Measurements from ENCODE around the gene BRF1.

- TF ChIP-seq EZH2 (IDR thresholded peaks at IDR 0.05) (no peak), POLR2AphosphoS5 (IDR thresholded peaks at IDR 0.05; ENCODE audit: borderline replicate concordance, low read depth, low read length) (no peak), FOXP2 (optimal IDR thresholded peaks at IDR 0.05; ENCODE audit: control extremely low read depth, extremely low read length, insufficient read depth) (no peak)
These were observed 40.3 kb upstream of the BRF1 start for GRCh38 chr14:105340821-105341733.

Measured in SK-N-MC (cell line).